Germinal center (tissue), 1 donor: ENCODE measurements around the gene GGT6.
A peak's percentile ranks its signal among the peaks of the same experiment; 100 is the strongest.

Experiments
- DNase-seq: peaks from one replicate; pipeline ENCODE4 v3.0.0; 2012; ENCODE audit warnings: mixed read lengths, low spot score

The GGT6 gene

GRCh38 chr17:4576161-4576558 is 15.8 kb upstream of the GGT6 start:
- no peak for DNase-seq

GRCh38 chr17:4574448-4575045 is 14.2 kb upstream of the GGT6 start:
- no peak for DNase-seq

DNA sequence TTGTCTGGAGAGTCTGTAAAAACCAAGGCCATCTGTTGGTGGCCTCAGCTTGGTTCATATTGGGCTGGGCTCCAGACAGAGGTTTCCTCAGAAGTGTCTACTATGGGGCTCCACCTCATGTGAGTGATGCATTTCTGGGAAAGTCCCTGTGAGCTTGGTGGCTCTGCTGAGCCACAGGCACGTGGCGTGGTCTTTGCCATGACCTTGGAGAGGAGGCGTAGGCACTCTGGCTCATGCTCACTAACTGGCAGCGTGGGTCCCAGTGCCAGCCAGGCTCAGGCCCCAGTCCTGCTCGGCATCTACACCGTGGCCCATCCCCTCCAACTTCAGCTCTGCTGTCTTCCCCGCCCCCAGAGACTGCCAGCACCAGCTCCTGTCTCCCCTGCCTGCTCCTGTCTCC is 13.3 kb upstream of the GGT6 start:
- no peak for DNase-seq

DNA sequence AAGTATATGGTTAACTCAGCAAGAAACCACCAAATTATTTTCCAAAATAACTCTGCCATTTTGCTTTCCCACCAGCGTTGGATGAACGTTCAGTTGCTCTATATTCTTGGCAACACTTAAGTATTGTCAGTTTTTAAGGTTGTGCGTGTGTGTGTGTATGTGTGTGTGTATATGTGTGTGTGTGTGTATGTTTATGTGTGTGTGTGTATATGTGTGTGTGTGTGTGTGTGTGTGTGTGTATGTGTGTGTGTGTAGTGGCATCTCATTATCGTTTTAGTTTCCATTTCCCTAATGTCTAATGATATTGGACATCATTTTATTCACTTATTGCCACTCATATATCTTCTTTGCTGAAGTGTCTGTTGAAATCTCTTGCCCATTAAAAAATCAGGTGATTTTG is 12.7 kb upstream of the GGT6 start:
- no peak for DNase-seq

DNA sequence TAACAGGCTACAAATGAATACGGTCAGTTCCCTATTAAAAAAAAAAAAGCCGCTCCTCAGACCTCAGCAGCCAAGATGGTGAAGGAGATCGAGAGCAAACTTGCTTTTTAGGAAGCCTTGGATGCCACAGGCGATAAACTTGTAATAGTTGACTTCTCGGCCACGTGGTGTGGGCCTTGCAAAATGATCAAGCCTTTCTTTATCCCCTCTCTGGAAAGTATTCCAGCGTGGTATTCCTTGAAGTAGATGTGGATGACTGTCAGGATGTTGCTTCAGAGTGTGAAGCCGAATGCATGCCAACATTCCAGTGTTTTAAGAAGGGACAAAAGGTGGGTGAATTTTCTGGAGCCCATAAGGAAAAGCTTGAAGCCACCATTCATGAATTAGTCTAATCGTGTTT is 11.8 kb upstream of the GGT6 start:
- no peak for DNase-seq

GRCh38 chr17:4569591-4569990 is 9.2 kb upstream of the GGT6 start:
- DNase-seq, result no peak

- DNase-seq, result peak; percentile 72
Measured at GRCh38 chr17:4566785-4567184, 6.4 kb upstream of the GGT6 start.

GRCh38 chr17:4565209-4566141 is 5.1 kb upstream of the GGT6 start:
- peak; percentile 74 for DNase-seq

DNA sequence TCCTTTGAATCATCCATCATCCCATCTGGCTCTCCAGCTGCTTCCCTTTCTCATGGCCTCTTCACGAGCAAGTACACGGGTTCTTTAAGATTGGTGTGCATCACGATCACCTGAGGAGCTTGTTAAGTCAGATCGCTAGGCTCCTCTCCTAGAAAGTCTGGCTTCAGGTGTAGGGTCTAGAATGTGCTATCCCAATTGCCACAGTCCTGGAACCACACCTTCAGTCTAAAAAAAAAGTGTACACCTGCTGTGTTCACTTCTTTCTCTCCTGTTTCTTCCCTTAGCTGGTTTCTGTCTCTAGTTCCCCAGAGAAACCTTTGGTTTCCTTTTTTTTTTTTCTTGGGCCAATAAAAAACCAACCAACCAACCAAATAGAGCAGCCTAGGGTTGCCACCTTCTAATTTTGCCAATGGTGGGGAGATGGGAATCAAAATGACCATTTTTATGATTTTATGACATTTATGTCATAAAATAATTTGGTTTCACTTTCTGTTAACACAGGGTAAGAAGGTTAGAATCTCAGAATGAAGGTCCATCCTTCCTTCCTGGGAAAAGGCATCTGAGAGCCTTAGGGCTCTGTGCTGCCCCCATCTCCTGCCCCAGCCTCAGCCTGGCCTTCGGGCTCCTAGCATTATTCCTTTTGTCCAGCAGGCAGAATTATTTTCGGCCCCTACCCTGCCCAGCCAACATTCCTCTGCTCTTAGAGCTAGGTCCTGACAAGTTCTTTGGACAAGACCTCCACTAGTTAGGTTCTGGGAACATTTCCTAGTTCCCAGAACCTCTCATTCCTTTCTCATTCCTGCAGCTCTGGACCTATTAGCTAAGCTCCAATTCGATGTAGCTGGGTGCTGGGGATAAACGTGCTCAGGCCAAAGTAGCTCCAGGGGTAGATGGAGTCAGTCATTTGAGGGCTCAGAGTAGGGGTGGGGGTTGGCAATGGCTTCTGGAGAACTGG is 1.9 kb upstream of the GGT6 start:
- no peak for DNase-seq

DNA sequence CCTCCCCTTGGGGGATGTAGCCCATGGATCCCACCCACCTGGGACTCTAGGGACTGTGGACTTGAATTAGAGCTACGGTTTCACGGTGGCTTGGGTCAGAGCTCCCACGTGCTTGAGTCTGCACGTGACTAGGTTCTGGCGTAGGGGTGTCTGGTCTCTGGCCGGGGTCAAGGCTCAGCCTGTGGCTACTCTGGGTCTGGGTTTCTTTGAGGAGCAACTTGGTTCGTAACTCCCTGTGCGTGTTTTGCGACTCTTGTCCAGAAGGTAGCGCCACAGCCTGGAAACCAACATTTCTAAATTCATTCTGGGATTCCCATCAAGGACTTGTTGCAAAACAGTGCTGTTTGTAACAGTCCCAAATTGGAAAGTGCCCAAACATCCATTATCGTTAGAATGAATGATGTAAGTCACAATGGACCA is 470 bp upstream of the GGT6 start:
- no peak for DNase-seq

- DNase-seq, result no peak
Measured at GRCh38 chr17:4559966-4560365, 411 bp downstream of the GGT6 start.

DNA sequence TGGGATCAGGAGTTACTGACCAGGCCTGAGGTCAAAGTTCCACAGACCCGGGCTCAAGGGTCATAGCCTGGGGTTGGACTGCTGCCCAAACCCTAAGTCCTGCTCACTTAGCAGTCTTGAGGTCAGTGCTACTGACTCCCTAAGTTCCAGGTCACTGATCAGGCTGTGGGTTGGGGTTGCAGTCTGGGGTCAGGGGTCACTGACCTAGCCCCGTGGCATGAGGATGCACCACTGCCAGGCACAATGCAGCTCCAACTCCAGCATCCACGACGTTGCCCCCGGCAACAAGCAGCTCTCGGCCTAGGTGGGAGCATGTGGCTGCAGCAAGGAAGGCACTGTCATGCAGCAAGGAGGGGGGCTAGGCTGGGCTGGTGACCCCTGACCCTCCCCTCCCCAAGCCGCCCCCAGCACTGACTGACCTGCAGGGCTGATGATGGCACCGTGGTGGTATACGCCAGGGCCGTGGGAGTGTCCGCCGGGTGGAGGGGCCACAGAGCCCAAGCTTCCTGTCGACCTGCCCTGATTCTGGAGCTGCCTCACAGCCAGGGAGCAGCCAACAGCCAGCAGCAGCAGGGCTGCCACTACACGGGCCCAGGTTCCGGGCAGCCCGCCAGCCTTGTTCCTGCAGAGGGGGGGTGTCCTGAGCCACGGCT is 1.1 kb downstream of the GGT6 start:
- no peak for DNase-seq

GRCh38 chr17:4558347-4558971 is 1.9 kb downstream of the GGT6 start:
- no peak for DNase-seq

GRCh38 chr17:4557626-4558346 is 2.6 kb downstream of the GGT6 start:
- DNase-seq, result no peak

GRCh38 chr17:4556996-4557395 is 3.4 kb downstream of the GGT6 start:
- no peak for DNase-seq

DNA sequence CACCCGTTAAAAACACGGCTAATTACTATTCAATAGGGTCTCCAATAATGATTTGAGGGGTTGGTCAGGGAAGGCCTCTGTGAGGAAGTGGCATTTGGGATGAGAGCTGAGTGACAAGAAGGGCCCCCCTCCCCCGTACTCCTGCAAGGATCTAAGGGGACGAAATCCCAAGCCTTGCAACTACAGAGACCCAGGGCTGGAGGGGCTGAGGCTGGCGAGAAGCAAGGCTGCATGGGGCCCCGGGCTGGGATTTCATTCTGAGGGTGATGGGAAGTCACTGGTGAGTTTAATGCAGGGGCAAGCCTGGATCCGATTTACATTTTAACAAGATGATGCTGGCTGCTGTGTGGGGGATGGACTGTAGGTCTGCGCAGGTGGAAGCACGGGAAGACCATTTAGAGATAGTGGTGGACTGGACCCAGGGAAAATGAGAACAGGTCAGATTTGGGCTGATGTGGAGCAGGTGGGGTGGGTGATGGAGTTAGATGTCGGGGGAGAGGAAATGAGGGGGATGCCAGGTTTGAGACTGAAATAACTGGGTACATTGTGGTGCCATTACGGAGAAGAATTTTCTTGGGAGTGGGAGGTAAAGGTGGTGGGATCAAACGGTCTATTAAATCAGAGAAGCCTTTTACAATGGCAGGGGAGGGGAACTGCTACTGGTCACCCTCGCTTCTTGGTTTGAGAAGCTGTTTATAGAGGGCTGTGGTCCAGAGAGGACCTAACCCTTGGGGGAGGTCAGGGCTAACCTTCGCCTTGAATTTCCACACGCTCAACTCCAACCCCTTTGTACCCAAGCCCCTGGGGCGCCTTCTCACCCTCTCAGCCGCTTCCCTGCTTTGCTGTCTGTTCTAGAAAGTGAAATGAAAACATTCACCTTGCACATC is 4.3 kb downstream of the GGT6 start:
- peak; percentile 30 for DNase-seq

GRCh38 chr17:4554997-4555799 is 5.2 kb downstream of the GGT6 start, which contains the start of gene MYBBP1A:
Gene MYBBP1A (minus strand): TSS chr17:4555384. CDS start chr17:4555324, 60 bp downstream.
- DNase-seq, result peak; percentile 98

GRCh38 chr17:4554441-4554996 is 5.9 kb downstream of the GGT6 start:
- DNase-seq, result no peak
